C4-2B (cell line): ENCODE measurements around the gene AKNA.

ENCODE experiments used
- H3K27ac ChIP-seq: fragments of 450-650 bp; 2 replicates; pipeline ENCODE4 v1.5.1; 2017
- ZFX ChIP-seq: fragments of 450-650 bp; IDR thresholded peaks from 2 replicates; pipeline ENCODE4 v1.6.1; 2017
- TF ChIP-seq, protein P1 (sequence below): fragments of 450-650 bp; conservative IDR thresholded peaks from 2 replicates; pipeline ENCODE4 v1.5.1; 2017; ENCODE audit warnings: mild to moderate bottlenecking

The AKNA gene

DNA sequence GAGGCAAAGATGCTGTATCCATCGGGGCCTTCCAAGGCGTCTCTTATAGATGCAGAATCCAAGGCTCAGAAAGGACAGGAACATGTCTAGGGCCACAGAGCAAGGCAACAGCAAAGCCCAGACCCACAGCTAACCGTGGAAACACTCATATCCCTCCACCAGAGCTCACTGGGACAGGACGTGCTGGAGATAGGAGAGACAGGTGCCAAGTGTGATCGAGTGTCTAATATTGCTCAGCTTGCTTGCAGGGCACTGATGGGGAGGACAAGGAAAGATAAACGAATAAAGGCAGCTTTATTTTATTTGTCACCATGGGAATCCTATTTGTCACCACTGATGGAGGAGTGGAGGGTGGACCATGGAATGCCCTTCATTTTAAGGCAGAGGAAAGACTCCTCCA is 44.0 kb upstream of the AKNA start:
- no peak overlapping the region for H3K27ac ChIP-seq
- TF ChIP-seq, protein P1, sequence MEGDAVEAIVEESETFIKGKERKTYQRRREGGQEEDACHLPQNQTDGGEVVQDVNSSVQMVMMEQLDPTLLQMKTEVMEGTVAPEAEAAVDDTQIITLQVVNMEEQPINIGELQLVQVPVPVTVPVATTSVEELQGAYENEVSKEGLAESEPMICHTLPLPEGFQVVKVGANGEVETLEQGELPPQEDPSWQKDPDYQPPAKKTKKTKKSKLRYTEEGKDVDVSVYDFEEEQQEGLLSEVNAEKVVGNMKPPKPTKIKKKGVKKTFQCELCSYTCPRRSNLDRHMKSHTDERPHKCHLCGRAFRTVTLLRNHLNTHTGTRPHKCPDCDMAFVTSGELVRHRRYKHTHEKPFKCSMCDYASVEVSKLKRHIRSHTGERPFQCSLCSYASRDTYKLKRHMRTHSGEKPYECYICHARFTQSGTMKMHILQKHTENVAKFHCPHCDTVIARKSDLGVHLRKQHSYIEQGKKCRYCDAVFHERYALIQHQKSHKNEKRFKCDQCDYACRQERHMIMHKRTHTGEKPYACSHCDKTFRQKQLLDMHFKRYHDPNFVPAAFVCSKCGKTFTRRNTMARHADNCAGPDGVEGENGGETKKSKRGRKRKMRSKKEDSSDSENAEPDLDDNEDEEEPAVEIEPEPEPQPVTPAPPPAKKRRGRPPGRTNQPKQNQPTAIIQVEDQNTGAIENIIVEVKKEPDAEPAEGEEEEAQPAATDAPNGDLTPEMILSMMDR = no peak
- no peak for TF ChIP-seq ZFX

GRCh38 chr9:114431003-114431402 is 43.2 kb upstream of the AKNA start:
- H3K27ac ChIP-seq = no peak overlapping the region
- TF ChIP-seq ZFX = no peak
- TF ChIP-seq, protein P1 = no peak

- no peak overlapping the region for H3K27ac ChIP-seq
- TF ChIP-seq, protein P1 = no peak
- TF ChIP-seq ZFX = no peak
Measured at GRCh38 chr9:114430457-114430856, 42.7 kb upstream of the AKNA start.

- TF ChIP-seq ZFX = no peak
- TF ChIP-seq, protein P1 = no peak
- H3K27ac ChIP-seq = no peak overlapping the region
Measured at GRCh38 chr9:114429488-114429887, 41.7 kb upstream of the AKNA start.

GRCh38 chr9:114428466-114428865 is 40.7 kb upstream of the AKNA start:
- no peak overlapping the region for H3K27ac ChIP-seq
- TF ChIP-seq, protein P1 = no peak
- TF ChIP-seq ZFX = no peak

DNA sequence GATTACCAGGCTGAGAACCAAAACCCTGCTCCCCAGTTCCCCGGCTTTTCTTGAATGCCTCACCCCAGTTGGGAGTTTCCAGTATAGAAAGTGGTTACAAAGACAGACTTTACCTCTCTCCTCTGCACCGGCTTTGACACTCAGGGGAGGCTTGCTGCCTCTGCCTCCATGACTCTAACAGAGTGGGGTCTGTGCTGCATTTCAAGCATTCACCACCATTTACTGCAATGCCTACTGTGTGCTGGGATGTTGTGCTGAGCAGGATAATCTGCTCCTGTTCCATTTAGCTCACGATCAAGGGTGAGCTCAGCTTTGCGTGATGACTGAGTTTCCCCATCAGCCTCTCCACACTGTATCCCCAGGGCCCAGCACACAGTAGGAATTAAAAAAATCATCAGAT is 39.9 kb upstream of the AKNA start:
- TF ChIP-seq, protein P1 = no peak
- TF ChIP-seq ZFX = no peak
- no peak overlapping the region for H3K27ac ChIP-seq

- no peak for TF ChIP-seq ZFX
- TF ChIP-seq, protein P1 = no peak
- no peak overlapping the region for H3K27ac ChIP-seq
Measured at GRCh38 chr9:114426046-114426948, 38.5 kb upstream of the AKNA start.
